HG02610 (cell line): ENCODE measurements around the gene MEG3.

Experiments
- ATAC-seq: cut with Tn5 transposase; IDR thresholded peaks from one replicate; pipeline ENCODE4 v1.9.1; 2021; ENCODE audit warnings: mild to moderate bottlenecking, moderate library complexity; ENCODE audit not compliant: unreplicated experiment

MEG3 gene

GRCh38 chr14:100879194-100879593 is 53.3 kb downstream of the MEG3 start:
- no peak for ATAC-seq

- ATAC-seq = no peak
Observed at GRCh38 chr14:100879782-100880181, 53.9 kb downstream of the MEG3 start.

GRCh38 chr14:100880271-100881101 is 54.6 kb downstream of the MEG3 start:
- ATAC-seq = no peak

GRCh38 chr14:100881211-100882025 is 55.5 kb downstream of the MEG3 start:
- ATAC-seq = no peak

GRCh38 chr14:100882026-100882967 is 56.4 kb downstream of the MEG3 start:
- no peak for ATAC-seq

GRCh38 chr14:100882991-100883788 is 57.3 kb downstream of the MEG3 start:
- ATAC-seq = no peak

GRCh38 chr14:100883789-100884101 is 57.8 kb downstream of the MEG3 start:
- ATAC-seq = no peak

GRCh38 chr14:100884456-100884855 is 58.5 kb downstream of the MEG3 start:
- ATAC-seq = no peak

- ATAC-seq = no peak
Observed at GRCh38 chr14:100885196-100885595, 59.3 kb downstream of the MEG3 start.

- ATAC-seq = no peak
Observed at GRCh38 chr14:100885617-100886016, 59.7 kb downstream of the MEG3 start.

- ATAC-seq = no peak
Observed at GRCh38 chr14:100887728-100888335, 61.9 kb downstream of the MEG3 start.

- ATAC-seq = no peak
Observed at GRCh38 chr14:100888789-100889315, 62.9 kb downstream of the MEG3 start.

- no peak for ATAC-seq
Observed at GRCh38 chr14:100889641-100890040, 63.7 kb downstream of the MEG3 start.

GRCh38 chr14:100890061-100890850 is 64.3 kb downstream of the MEG3 start:
- ATAC-seq = no peak

- ATAC-seq = no peak
Observed at GRCh38 chr14:100891051-100891450, 65.1 kb downstream of the MEG3 start.

- no peak for ATAC-seq
Observed at GRCh38 chr14:100891501-100892445, 65.9 kb downstream of the MEG3 start.

GRCh38 chr14:100892496-100893227 is 66.7 kb downstream of the MEG3 start:
- ATAC-seq = no peak
